ENCODE measurements around the gene TRIM74.
"Not testable (repeated sequence)": the region's sequence is repeated elsewhere in the genome, so short reads cannot be mapped to it uniquely, and the experiment has no call there.

GRCh38 chr7:72953901-72954562 lies 15.2 kb downstream of the TRIM74 start:
- TF ChIP-seq, protein P1, sequence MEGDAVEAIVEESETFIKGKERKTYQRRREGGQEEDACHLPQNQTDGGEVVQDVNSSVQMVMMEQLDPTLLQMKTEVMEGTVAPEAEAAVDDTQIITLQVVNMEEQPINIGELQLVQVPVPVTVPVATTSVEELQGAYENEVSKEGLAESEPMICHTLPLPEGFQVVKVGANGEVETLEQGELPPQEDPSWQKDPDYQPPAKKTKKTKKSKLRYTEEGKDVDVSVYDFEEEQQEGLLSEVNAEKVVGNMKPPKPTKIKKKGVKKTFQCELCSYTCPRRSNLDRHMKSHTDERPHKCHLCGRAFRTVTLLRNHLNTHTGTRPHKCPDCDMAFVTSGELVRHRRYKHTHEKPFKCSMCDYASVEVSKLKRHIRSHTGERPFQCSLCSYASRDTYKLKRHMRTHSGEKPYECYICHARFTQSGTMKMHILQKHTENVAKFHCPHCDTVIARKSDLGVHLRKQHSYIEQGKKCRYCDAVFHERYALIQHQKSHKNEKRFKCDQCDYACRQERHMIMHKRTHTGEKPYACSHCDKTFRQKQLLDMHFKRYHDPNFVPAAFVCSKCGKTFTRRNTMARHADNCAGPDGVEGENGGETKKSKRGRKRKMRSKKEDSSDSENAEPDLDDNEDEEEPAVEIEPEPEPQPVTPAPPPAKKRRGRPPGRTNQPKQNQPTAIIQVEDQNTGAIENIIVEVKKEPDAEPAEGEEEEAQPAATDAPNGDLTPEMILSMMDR (conservative IDR thresholded peaks at IDR 0.05; ENCODE audit: low read depth, low read length): not testable (repeated sequence)
- TF ChIP-seq EZH2phosphoT487 (IDR thresholded peaks at IDR 0.05; ENCODE audit: borderline replicate concordance, low read length); EZH2 (IDR thresholded peaks at IDR 0.05; ENCODE audit: low read length, unreplicated experiment): not testable (repeated sequence)
